NB4 (cell line): ENCODE results near the gene ANKFN1.

Source experiments
- DNase-seq: peaks from one replicate; pipeline ENCODE4 v3.0.0; 2010; ENCODE audit warnings: low read depth
- H3K4me3 ChIP-seq: one replicate; pipeline ENCODE4 v1.5.1; 2011; ENCODE audit warnings: mild to moderate bottlenecking, low read depth, low read length, moderate library complexity
- CTCF ChIP-seq: IDR thresholded peaks from one replicate; pipeline ENCODE4 v1.5.1; 2012; ENCODE audit warnings: low read depth, low read length
- MAX ChIP-seq: IDR thresholded peaks from 2 replicates; pipeline ENCODE4 v1.6.1; 2011; ENCODE audit warnings: low read depth, low read length
- MYC ChIP-seq: IDR thresholded peaks from 2 replicates; pipeline ENCODE4 v1.6.1; 2011; ENCODE audit warnings: low read depth, low read length
- POLR2A ChIP-seq: IDR thresholded peaks from 2 replicates; pipeline ENCODE4 v1.6.1; 2011; ENCODE audit warnings: mild to moderate bottlenecking; ENCODE audit not compliant: insufficient read length; ENCODE audit errors: extremely low read depth

Gene ANKFN1

GRCh38 chr17:56313201-56313600 is 159.9 kb downstream of the ANKFN1 start:
- TF ChIP-seq CTCF, result no peak
- TF ChIP-seq MAX, result no peak
- no peak for TF ChIP-seq MYC
- TF ChIP-seq POLR2A, result no peak
- H3K4me3 ChIP-seq, result no peak overlapping the region
- DNase-seq, result peak; percentile 61

DNA sequence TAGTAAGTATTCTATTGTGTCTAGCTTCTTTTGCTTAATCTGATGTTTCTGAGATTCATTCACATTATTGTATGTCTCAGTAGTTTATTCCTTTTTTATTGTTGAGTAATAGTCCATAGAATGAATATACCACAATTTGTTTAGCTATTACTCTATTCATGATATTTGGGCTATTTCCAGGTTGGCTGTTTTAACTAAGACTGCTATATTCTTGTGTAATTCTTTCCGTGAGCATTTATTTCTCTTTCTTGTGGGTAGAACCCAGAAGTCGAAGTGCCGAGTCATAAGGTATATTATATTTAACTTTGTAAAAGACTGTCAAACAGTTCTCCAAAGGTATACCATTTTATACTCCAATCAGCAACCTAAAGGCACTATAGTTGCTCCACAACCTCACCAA is 160.8 kb downstream of the ANKFN1 start:
- peak; percentile 34 for DNase-seq
- TF ChIP-seq MYC (no peak), MAX (no peak), POLR2A (no peak), CTCF (no peak)

GRCh38 chr17:56314984-56315602 is 161.8 kb downstream of the ANKFN1 start:
- no peak for DNase-seq
- H3K4me3 ChIP-seq, result no peak overlapping the region
- no peak for TF ChIP-seq MYC
- no peak for TF ChIP-seq CTCF
- no peak for TF ChIP-seq MAX
- TF ChIP-seq POLR2A, result no peak

More for the DNA sequence above, 160.8 kb downstream of the ANKFN1 start:
- H3K4me3 ChIP-seq, result no peak overlapping the region

- DNase-seq, result no peak
- no peak for TF ChIP-seq CTCF
- no peak for TF ChIP-seq MAX
- no peak for TF ChIP-seq MYC
- no peak for TF ChIP-seq POLR2A
- H3K4me3 ChIP-seq, result no peak overlapping the region
Measured at GRCh38 chr17:56316604-56317003, 163.3 kb downstream of the ANKFN1 start.

DNA sequence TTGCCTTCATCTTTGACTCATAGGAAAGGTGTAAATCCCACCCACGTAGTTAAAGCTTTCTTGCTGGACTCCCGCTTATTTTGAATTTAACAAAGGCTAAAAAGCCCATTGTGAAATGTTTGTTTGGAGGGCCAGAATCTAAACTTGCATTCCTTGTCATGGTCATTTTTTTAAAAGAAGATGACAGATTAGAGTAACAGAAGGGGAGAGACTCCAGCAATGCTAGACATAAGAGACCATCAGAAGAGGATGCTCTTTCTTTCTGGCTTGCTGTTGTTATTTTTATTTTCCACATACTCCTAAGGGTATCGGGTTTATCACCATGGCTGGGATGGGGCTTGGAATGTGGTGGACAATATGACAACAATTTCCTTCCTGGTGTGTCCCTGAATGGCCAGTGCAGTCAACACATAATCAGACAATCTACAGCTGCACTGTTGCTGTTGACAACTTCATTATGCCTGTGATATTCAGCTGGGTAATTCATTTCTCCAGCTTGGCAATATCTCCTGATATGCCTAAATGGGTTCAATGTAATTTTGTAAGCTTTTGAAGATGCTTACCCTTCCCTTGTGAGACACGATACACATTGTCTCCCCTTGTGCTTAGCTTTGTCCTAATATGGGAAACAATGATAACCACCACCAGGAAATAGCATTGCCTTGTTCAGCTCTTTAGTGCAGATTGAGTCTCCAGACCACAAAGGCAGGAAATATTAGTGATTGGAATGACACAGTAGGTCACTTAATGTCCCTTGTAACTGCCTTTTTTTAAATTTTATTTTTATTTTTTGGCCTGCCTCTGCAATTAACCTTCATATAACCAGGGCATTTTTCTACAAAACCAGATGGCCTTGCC is 164.3 kb downstream of the ANKFN1 start:
- TF ChIP-seq CTCF (no peak), MAX (no peak), POLR2A (no peak), MYC (no peak)
- H3K4me3 ChIP-seq, result no peak overlapping the region
- no peak for DNase-seq
